ENCODE data around the gene ITPR1.

The ITPR1 gene

DNA sequence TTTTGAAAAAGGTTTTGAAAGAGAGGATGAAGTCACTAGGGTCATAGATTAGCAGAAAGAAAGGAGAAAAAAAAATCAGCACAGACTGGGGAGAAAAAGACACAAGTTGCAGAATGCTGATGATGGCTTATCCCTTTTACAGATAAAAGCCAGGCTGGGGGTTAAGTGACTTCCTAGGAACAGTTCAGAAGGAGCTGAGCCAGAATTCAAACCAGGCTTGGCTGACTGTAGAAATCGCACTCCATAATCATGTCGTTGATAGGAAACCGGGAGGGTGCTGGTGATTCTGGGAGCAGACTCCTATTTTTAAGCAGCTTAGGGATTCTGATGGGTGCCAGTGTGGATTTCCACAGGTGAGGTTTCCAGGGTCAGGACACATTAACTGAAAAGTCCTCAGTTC, 326.6 kb downstream of the ITPR1 start:
- no peak for DNase-seq

DNA sequence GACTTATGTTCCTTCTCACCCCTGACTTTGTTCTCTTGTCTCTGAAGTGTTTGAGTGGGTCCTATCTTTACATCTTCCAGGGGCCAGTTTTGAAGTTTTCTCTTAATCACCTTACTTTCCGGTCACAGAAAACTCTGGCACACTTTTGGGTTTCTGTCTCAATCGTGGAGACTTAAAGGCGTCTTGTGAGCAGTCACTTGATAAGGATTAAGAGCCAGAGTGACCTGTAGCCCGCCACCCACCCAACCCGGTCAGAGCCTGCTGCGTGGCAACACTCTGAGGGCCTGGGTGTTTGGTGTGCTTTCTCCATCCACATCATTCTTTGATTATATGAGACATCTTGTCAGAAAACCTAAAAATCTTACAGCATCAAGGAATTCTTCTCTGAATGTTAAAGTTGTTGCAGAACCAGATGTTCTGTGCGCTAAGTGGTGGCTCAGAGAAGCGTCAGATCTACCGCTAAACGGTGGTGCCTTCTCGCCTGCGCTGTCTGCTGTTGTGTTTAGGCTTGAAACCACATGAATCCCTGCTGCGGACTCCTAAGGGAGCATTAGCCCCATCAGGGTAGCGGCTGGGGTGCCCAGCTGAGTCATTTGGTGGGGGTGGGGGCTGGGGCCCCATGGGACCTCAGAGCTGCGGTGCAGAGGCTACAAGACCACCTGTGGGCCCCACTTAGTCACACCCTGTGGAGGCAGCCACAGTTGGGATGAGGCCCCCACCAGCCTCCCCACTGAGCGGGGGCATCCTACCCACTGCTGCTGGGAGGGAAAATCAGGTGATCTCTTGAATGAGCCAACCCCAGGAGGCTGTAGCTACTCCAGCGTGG, 327.4 kb downstream of the ITPR1 start:
- no peak for DNase-seq

DNA sequence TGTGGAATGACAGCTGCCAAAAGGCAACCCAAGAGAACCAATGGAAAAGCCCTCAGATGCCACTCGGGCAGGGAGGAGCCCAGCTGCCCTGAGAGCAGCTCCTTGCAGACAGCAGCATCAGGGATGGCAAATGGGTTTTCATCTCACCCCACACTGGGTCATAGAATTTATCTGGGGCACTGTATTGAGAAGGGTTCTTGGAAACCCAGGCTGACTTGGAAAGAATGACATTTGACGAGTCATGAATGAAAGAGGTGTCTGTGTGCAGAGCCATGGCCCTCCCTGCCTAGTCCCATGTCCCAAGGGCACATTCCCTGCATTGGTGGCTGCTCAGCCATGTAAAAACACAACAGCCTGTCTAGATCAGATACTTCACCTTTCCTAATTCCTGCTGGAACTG, 328.2 kb downstream of the ITPR1 start:
- DNase-seq = no peak

DNA sequence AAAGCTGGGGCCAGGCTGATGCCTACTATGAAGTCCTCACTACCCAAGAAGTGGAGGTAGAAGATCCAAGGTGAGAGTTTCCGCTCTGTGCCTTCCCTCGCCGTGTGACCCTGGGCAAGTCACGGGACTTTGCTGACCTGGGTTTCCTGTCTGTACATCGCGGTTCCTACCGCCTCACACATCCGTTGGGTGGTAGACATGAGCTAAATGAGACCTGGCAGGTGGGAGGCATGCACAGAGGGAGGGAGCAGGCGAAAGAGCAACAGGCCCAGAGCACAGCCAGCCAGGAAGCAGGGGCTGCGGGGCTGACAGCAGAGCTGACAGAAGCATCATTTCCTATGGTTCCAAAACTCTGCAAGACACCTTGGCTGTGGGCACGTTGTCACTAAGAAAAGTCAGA, 328.8 kb downstream of the ITPR1 start:
- DNase-seq = no peak

DNA sequence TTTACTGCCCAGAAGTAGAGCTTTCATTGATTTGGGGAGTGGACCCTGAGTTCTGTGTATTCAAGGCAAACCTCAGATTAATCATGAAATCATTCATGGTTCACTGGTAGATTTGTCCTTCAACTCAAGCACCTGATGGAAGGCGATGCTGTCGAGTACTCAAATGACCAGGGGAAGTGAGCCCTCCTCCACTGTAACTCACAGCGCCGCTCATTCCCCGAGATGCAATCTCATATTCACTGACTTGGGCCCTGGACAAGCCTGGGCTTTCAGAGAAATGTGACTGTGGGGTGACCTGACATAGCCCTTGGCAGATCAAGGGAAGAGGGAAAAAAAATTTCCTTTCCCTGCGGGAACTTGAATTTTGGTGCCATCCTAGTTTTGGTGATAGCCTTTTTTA, 329.4 kb downstream of the ITPR1 start:
- no peak for DNase-seq

DNA sequence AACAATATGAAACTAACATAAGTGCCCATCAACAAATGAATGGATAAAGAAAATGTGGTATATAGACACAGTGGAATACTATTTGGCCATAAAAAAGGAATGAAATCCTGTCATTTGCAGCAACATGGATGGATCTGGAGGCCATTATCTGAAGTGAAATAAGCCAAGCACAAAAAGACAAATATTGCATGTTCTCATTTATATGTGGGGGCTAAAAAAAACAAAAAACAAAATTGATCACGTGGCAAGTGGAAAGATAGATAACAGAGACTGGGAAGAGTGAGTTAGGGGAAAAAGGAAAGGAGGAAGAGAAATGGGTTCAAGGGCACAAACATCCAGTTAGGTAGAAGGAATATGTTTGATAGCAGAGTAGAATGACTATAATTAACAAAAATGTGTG, 330.2 kb downstream of the ITPR1 start:
- DNase-seq = no peak

DNA sequence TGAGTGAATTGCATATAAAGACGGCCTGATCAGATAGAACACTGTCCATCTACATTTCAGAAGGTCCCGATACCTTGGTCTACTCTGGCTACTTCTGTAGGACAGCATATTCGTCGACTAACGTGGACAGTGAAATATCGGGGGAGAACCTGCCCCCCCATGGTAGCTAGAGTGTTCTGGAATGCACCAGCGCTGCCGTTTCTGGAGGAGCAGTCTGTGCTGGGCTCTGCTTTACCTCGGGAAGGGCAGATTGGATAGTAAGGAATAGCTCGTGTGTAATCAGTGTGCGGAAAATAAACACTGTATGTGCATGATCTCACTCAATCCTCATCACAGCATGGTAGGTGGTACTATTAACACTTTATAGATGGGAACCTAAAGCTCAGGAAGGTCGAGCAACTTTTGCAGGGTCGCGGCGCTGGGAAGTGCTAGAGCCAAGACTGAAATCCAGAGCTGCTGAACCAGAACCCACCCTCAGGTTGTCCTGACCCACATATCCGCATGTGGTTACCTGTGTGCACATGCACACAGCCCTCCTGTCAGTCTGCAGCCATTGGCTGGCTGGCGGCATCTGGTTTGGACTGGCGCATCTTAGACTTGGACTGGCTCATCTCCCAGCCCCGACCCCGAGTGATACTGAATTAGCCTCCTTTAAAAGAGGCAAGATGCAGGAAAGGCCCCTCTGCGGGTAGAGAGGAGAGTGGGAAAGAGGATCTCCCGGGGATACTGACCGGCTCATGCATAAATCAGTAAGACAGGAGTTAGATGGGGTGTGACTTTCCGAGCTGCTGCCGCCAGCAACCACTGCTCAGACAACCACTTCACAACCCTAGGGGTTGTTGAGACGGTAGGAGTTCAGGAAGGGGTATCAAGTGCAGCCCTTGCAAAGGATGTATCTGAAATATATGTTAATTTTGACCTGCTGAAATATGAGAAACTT, 331.1 kb downstream of the ITPR1 start:
- no peak for DNase-seq

DNA sequence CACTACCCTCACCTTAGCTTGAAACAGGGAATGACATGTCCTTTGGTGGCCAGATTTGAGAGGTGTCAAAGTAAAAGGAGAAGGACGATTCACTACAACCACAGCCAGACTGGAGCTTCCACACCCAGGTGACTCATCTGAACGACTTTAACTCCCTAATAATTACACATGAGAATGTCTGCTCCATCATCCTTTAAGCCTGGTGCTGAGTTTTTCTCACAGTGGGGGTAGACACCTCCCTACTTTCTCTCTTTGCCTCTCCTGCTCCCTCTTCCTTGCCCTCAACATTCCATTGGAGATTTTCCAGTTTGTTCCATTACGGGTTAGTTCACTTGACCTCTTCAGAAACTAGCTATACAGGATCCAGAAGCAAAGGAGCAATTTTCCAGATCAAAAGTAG, 331.8 kb downstream of the ITPR1 start:
- DNase-seq = no peak

DNA sequence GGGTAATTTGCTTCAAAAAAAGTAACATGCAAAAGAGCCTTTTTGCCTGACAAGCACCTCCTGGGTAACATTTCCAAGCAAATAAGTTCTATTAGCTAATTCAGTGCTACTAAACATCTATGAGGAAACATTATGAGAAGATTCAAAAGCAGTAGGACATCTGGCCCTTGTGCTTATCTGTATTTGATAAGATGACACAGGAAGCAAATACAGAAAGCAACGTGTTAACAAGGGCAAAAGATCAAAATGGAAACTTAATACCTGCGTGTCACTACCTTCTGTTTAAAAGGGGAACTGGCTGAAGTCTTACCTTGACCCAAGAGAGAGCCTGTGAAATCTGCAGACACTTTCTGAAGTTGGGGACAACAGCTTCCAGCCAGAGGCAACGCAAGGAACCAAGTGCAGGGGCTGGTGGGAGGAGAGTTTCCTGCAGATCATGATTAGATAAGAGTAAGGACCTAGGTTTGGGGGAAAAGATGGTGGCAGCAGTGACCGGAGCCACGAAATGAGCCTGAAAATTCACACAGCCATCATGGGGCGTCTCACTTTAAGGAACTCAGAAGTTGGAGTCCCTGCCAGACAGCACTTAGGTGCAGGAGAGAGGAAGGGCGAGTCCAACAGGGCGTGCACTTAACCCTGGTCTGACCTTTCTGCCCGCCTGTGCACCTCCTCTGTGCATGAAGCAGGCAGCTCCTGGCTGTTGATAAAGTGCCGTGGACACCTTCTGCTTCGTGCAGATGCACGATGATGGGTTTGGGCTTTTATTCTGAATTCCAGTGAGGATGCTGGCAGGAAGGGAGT, 332.5 kb downstream of the ITPR1 start:
- no peak for DNase-seq

DNA sequence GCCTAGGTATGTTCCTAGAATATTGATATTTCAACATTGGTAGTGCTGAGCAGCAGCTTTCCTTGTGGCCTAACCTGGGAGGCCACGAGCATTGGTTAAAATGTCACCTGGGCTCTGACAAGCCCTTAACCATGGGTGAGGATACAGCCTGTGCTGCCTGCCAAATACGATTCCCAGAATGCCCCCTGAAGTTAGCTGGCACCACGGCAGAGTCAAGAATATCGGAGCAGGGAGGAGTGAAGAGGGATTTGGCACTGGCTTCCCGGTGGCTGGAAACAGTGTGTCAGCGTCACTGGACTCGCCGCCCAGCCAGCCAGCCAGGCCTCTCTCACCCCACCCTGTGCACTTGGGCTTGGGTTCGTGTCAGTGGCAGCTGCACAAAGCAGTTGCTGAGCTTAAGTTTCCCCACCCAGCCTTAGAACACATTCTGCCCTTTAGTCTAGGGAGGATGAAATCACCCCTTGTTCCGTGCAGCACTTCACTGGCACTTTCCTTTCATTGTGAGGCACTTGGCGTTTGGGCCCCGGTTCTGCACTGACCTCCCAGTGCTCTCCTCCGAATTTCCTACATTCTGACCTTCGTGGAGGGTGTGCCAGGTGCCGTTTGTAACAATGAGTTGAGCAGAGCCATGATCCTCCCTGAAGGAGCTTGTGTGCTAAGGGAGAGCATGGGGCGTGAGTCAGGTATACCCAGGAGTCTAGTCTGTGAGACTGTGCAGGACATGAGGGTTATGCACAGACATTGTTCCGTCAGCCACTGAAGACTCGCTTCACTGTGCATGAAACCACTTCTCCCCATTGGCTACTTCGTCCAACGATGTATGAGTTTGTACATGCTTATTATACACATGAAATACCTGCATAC, 333.3 kb downstream of the ITPR1 start:
- peak; percentile 21 for DNase-seq

DNA sequence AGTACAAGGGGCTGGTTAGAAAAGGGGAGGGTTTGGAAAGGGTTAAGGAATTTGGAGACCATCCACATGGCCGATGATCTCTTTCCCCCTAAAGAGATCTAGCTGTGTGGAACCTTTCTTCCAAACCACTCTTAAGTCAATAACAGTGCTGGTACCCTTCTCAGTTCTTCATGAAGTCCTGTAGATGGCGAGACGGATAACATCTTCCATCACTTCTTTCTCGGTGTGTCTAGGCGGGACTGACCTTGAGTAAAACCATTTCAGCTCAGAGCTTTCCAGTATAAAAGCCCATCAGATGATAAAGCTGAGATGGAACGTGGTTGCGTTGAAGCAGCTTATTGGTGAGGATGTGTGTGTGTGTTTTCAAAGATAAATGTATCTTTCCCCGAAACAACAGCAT, 334.6 kb downstream of the ITPR1 start:
- no peak for DNase-seq

DNA sequence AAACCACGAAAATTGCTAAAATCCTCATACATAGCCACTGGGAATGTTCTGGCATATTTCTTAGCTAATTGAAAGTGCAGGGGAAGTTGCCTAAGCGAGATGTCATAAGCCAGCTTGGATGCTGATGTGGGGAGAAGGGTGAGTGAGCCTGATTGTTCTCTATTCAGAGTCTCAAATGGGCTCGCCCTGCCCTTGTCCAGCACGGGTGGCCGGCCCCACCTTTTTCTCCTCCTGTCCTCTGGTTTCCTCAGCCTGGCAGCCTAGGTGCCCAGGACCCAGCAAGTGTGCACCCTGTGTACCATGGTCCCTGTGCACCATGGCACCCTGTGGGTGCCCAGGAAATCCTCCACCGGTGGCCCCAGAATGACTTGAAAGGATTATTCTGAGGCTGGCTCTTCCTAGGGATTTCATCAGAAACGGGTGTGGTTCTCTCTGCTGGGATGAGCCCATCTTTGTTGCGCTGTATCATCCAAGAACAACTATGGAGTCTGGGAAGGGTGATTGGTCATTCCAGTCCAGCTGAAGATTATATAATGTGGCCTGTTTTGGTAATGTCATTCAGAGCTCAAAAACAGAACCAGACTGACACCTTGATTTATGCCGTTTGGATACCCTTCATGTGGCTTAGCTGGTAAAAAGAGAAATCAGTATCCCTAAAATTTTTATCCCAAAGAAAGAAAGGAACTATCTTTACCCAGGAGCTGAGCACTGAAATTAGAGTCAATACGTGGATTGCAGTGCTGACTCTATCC, 335.3 kb downstream of the ITPR1 start:
- no peak for DNase-seq

DNA sequence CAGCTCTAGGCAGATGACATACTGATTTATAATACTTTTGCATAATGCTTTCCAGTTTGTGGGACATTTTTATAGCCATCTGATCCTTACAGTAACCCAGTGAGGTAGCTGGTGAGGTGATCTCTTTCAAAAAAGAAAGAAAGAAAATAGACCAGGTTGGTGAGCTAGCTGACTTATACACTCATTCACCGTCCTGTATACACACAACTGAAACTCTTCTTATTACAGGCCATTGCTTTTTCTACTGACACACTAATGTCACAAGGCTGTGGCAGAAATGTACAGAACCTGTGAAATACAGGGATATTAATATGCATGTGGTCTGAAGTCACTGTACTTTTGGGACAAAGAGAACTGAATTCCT, 335.9 kb downstream of the ITPR1 start:
- DNase-seq = no peak

DNA sequence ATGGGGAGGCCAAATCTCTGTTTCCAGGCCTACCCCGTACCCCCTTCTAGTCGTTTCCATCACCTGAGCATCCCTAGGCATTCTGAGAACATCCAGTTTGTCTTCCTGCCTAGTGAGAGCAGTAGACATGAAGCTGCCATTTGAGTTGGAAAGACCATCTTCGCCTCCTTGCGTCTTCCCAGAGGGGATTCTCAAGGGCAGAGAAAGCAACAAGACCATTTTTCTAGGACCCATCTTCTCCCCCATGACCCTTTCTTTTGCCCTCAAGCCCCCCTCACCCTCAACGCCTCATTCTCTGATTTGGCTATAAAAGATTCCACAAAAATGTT, 337.4 kb downstream of the ITPR1 start:
- DNase-seq = no peak

DNA sequence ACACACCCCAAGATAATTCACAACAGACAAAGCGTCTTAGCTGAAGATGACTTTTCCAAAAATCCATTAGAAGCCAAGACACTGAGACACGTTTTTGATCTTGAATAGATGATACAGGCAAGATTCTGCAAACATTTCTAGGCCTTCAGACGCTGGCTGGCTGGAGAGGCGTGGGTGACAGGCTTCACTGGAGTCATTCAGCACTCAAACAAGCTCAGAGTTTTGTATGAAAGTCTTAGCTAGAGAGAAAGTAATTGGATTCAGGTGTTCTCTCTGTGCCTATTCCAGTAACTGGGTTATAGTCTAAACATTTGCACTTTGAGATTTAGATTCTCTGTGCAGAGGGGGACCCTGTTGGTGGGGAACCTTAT, 338.4 kb downstream of the ITPR1 start:
- no peak for DNase-seq

DNA sequence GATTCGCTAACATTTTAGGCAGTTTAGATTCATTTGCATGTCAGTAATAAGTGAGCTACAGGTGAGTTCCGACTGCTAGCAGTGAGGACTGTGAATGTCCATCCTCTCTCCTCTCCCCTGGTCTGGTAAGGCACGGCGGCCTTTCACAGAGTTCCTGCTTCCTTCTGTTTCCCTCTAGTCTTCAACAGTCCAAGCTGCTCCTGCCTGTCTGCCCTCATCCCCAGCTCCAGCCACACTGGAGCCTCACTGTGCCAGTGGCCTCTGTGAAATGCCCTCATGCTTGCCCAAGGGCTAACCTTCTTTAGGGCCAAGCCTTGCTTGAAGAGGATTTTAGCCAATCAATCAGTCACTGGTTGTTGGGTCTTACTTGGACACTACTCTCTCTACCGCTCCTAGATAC, 340.3 kb downstream of the ITPR1 start:
- no peak for DNase-seq

DNA sequence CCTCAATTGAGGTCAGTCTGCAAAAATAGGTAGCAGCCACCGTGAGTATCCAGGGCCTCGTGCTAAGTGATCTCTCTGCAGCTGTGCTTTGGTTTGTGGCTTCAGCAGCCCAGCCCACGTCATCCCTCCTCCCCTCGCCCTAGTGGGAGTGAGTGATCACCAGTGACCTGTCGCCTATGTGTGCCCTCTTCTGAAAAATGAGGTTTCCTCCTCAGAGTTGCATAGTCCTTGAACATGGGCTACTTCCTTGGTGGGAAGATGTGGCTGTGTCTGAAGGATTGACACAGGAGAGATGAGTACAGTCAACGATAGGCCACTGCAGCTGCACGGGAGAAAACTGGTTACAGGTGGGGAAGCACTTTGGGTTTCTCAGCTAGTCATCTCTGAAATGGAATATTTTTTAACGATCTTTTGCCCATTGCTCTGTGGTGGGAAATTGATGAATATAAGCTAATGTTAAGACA, 341.3 kb downstream of the ITPR1 start:
- no peak for DNase-seq

DNA sequence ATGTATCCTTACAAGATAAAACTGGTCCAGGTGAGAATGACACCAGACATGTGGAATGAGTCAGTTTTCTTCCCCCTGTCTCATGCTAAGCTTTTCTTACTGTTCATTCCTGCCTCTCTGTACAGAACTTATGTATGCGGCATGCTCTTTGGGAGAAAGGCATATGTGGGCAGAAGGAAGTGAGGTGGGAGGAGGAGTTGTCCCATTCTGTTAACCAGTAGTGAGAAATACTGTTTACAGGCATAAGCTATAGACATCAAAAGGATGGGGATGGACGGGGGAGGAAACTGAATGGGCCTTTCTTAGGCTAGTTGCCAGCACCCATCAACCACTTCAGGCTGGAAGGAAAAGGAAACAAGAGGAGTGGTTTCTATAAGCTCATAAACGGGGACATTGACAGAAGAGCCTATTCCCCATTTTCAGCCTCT, 342.5 kb downstream of the ITPR1 start:
- DNase-seq = peak; percentile 63

DNA sequence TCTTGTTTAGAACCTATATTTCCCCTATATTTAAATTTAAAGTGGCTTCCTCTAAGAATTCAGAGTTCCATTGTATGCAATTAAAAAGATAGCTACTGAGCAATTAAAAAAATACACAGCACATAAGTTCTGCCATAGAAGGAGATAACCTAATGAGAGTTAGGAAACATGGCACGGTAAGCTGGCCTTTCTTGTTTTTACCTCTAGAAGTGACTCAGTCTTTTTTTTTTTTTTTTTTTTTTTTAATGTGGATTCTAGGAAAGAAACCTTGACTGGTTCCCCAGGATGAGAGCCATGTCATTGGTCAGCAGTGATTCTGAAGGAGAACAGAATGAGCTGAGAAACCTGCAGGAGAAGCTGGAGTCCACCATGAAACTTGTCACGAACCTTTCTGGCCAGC, 343.4 kb downstream of the ITPR1 start:
- no peak for DNase-seq

DNA sequence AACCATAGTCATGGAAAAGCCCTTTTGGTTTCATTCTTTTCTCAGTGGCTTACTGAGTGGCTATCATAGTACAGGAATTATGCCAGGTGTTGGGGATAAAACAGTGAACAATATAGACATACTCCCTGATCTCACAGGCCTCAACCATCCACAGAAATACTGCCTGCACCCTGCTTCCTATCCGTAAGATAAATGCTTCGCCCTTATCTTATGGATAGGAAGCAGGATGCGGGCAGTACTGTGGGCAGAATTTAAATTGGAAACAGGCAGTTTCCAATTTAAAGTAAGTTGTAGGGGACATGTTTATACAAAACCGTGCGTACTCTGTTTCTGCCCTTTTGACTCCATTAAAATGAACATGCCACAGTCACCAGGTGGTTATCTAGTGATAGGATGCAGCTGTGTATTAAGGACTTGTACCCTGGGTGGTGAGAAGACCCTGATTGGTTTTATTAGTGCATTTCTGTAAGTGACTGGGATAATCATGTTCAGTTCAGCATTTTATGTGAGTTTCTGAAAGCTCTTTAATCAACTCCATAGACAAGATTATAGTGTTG, 344.3 kb downstream of the ITPR1 start:
- no peak for DNase-seq

DNA sequence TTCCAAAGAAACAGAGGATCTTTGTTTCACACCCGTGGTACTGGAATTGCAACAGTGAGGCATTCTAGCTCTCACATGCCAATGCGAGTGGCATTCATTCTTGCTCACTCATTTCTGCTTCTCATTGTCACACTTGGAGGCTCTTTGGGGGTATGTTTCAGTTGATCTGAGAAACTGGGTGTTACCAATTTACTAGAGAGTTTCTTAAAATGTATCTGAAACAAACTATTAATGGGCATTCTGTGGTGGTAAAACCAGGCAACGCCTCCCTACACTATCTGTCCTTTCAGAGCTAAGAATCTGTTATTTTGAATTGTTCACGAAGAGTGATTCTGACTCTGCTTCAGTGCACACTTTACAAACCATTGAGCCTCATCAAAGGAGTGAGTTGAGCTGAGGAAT, 345.5 kb downstream of the ITPR1 start:
- no peak for DNase-seq
